AG09309 (cell line): Measurements from ENCODE around the gene SRCIN1.

Experiments used
- DNase-seq: peaks from one replicate; pipeline ENCODE4 v3.0.0-alpha.2; 2010; ENCODE audit warnings: low read depth
- H3K4me3 ChIP-seq: 2 replicates; pipeline ENCODE4 v1.5.1; 2011; ENCODE audit warnings: mild to moderate bottlenecking, low read depth, low read length, moderate library complexity; ENCODE audit not compliant: control insufficient read depth
- CTCF ChIP-seq: IDR thresholded peaks from 2 replicates; pipeline ENCODE4 v1.5.1; 2011; ENCODE audit warnings: mild to moderate bottlenecking, low read depth, low read length, inconsistent platforms; ENCODE audit not compliant: insufficient read depth, control insufficient read depth; ENCODE audit errors: missing control alignments

Gene SRCIN1

GRCh38 chr17:38544175-38544838 lies 61.4 kb downstream of the SRCIN1 start:
- no peak for DNase-seq
- no peak for TF ChIP-seq CTCF
- H3K4me3 ChIP-seq = no peak overlapping the region

GRCh38 chr17:38543403-38544174 lies 62.2 kb downstream of the SRCIN1 start:
- TF ChIP-seq CTCF = no peak
- no peak for DNase-seq

GRCh38 chr17:38542286-38542685 lies 63.5 kb downstream of the SRCIN1 start:
- H3K4me3 ChIP-seq = no peak overlapping the region
- TF ChIP-seq CTCF = no peak
- DNase-seq = no peak

More at GRCh38 chr17:38543403-38544174, 62.2 kb downstream of the SRCIN1 start:
- no peak overlapping the region for H3K4me3 ChIP-seq

GRCh38 chr17:38541281-38541680 lies 64.5 kb downstream of the SRCIN1 start:
- no peak for DNase-seq
- TF ChIP-seq CTCF = no peak
- H3K4me3 ChIP-seq = no peak overlapping the region

GRCh38 chr17:38540514-38541045 lies 65.2 kb downstream of the SRCIN1 start:
- no peak for DNase-seq
- H3K4me3 ChIP-seq = no peak overlapping the region
- TF ChIP-seq CTCF = no peak

GRCh38 chr17:38539386-38539785 lies 66.4 kb downstream of the SRCIN1 start:
- DNase-seq = no peak
- no peak for TF ChIP-seq CTCF
- H3K4me3 ChIP-seq = no peak overlapping the region
